ENCODE measurements around the gene SASH3. TPM values are rescaled to one million over a fixed set of nuclear protein-coding genes. Genes with fewer than 3 reads are reported as not detected.
A peak's percentile ranks its signal among the peaks of the same experiment; 100 is the strongest.

SASH3 gene
- total RNA-seq, 1 donor from 2014 or later: not detected

DNA sequence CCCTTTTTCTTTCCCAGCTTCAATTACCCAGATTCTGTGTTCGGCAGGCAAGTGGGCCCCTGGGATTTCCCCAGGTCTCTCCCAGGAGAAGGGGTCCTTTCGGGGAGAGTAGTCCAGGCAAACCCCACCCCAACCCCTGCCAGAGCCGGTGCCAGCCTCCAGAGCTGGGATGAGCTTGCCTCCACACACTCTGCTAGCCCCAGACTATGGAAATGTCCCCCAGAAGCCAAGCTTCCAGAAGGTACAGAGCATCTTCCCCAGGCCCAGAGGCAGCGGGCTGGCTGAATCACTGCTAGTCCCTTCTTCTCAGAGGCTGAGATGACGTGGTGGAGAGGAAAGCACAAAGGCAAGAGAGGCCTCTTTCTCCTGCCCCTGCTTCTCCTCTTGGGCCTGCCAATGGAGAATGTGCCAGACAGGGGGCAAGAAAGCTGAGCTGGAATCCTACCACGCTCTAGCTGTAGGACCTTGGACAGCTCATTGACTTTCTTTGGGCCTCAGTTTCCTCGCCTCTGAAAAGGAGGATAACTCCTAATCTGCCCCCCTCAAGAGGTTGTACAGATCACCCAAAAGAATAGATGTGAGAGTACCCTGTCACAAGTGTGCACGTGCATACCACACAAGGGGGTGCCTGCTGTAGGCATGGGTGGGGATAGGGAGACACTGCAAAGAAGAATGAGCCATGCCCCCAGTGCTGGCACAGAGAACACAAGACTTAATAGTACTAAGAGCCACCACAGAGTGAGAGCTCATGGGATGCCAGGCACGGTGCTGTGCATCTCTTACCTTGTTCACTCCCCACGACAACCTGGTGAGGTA, 2.1 kb downstream of the SASH3 start:
- no peak for DNase-seq (ENCODE audit: low read depth)

DNA sequence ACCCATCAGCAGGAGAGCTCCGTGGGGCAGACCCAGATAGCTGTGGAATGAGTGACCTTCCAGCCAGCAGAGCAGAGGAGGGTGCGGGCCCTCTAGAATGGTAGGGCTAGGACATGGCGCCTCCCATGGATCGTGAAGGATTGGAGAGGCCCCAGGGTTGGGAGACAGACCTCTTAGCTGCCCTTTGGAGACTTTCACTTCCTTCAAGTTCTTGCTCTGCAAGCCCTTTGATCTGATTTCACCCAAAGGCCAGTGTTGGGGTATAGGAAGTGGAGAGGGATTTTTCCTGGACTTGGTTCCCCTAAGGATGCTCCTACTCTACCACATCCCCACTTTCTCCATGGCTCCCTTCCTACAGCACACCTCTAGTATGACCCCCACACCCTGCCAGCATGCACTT, 3.0 kb downstream of the SASH3 start:
- no peak for DNase-seq (ENCODE audit: low read depth)

DNA sequence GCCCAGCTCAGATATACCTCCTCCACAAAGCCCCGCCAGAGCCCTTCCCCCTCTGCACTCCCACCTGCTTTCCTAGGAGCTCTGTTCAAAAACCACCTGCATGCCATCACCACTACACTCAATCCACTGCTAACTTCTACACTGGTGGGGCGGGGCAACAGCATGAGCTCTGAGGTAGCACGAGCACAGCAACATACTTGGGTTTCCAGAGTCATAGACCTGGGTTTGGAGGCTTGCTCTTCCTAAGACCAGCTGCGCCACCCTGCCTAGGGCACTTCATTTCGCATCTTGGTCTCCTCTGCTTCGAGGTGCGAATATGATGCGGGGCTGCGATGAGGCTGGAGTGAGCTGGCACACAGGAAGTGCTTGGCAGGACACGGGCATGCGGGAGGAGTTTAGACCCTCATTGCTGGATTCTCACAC, 3.6 kb downstream of the SASH3 start:
- no peak for DNase-seq (ENCODE audit: low read depth)

DNA sequence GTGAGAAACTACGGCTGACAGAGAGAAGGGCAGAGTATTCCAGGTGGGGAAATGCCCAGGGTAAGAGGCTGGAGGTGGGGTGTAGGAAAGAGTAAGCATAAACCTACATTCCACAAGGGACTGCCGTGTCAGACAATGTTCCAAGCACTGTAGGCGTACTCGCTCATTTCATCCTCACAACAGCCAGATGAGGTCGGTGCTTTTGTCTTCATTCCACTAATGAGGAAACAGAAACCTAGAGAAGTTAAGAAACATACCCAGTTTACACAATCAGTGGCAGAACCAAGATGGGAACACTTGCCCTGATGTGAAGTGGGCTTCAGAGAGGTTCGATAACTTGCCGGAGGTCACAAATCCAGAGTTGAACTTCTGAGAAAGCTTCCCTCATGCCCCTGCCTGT, 4.6 kb downstream of the SASH3 start:
- no peak for DNase-seq (ENCODE audit: low read depth)

DNA sequence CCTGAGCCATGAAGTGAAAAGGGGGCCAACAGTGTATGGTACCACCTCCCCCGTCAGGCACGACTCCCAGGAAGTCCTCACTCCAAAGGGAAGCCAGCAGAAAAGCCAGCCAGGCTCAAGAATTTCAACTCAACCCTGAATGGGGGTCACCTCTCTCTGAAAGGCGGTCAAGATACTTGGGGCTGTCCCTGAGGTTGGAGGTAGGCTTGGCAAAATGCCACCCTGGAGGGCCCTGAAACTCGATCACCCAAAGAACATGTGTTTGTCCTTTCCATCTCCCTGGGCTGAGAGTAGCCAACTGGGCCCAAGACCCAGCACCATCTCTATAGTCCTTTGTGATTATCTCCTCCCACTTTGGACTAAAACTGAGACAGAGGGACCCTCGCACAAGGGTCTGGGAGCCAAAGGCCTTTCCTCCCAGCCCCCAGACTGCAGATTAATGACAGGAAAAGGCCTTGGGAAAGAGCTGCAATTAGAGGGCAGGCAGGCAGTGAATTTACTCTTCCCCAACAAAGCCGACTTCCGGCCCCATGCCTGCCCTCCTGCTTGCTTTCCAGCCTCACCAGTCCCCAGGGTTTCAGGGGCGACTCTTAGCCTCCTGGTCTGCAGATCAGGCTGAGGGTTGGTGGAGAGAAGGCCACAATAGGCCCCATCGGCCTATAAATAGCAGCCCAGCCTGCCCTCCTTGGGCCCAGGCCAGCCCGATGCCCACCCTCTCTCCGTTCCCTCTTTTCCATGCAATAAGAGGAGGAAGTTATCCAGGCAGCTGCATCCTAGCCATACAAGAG, 5.6 kb downstream of the SASH3 start:
- DNase-seq (ENCODE audit: low read depth): no peak

DNA sequence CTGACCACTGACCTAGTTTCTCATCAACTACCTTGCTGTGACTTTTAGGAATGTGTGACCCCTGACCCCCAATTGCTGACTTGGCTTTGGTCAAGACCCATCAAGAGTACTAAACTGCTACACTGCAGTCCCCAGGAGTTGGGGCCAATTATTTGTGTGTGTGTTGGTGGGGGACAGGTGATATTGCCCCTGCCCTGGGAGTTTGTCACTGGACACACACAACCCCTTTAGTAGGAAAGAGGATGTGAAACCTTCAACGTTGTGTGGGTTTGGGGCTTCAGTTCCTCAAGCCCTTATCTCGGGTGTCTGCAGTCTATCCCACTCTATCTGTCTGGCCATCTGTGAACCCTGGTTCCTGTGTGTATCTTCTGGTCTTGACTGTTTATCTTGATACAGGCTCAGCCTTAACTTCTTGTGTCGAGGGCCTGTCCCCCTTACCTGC, 6.5 kb downstream of the SASH3 start:
- DNase-seq (ENCODE audit: low read depth): no peak

DNA sequence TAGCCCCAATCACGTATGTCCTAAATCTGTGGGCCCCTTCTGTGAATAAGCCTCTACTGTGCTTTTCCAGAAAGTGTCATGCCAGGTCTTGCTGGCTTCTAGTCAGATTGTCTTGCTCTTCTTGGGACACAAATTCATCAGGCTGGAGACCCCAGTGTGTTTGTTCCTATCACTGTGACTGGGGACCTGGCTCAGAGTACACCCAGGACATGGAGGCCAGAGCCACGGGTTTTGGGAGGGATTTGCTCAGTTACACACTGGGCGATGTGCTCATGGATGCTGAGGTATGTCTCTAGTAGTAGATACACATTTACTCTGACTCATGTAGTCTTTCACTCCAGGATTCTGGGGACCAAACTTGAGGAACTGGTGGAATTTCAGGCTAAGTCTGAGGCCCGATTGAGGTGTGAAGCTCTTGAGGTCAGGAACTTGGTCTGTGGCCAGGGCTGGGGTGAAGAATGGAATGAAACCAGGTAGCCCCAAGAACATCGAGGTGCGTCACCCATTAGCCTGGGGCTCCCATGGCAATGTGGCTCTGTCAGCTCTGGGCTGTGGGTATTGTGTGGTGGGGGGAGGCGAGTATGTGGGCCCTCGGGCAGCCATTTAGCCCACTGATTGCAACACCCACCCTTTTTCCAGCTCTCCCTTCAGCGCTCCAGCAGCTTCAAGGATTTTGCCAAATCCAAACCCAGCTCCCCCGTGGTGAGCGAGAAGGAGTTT, 7.7 kb downstream of the SASH3 start:
- no peak for DNase-seq (ENCODE audit: low read depth)

DNA sequence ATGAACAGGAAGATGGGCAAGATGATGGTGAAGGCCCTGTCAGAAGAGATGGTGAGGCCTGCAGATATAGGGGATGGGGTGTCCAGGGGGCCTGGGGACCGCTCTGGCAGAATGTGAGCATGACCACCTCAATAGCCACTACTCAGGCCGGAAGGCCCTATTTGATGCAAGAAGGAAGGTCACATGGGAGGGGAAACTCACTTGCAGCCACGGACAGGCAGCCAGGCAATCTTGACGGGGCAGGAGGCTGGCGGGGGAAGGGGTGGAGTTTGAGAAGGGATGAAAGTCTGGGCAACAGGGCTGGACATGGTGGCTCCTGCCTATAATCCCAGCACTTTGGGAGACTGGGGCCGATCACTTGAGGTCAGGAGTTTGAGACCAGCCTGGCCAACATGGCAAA, 8.8 kb downstream of the SASH3 start:
- DNase-seq (ENCODE audit: low read depth): no peak

DNA sequence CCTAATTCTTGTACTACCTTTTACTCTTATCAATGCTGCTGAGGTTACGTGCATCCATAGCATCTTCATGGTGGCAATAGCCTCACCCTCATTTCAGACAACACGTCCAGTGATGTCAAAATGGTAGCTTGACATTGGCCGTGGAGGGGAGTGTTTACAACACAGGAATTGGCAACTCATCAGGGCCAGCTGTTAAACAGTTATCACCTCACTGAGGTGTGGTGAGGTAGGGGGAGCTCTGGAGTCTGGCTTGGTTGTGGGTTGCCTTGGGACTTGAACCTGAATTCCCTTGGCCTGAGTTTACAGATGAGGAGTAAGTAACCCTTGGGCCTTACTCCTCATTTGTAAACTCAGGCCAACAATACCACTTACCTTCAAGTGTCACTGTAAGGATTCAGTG, 10.4 kb downstream of the SASH3 start:
- DNase-seq (ENCODE audit: low read depth): no peak

DNA sequence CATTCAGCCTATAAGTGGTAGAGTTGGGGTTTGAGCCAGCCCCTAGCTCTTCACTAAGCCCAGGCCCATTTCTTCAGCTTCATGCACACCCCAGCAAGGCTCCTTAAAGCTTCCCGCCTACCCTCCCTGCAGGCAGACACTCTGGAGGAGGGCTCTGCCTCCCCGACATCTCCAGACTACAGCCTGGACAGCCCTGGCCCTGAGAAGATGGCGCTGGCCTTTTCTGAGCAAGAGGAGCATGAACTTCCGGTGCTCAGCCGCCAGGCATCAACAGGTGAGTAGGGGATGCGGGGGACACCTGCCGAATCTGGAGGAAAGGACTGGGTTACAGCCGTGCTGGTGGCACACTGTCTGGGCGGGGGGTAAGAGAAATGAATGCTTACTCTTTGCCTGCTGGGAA, 11.1 kb downstream of the SASH3 start:
- no peak for DNase-seq (ENCODE audit: low read depth)

DNA sequence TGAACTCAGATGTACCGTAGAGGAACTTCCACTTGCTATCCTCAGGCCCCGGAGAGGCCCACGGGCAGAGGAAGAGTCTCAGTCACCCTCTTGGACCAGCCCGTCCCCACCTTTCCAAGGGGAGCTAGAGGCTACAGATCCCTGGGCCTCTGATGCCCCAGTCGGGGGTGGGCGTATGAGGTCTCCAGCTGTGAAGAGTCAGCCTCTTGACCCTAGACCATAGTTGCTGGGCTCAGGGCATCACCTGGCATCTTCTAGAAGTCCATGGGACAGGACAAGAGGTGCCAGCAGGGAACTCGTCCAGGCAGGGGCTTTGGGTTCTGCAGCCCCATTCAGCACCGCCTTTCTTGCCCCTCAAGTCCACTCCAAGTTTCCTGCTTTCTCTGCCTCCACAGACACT, 11.6 kb downstream of the SASH3 start:
- no peak for DNase-seq (ENCODE audit: low read depth)

DNA sequence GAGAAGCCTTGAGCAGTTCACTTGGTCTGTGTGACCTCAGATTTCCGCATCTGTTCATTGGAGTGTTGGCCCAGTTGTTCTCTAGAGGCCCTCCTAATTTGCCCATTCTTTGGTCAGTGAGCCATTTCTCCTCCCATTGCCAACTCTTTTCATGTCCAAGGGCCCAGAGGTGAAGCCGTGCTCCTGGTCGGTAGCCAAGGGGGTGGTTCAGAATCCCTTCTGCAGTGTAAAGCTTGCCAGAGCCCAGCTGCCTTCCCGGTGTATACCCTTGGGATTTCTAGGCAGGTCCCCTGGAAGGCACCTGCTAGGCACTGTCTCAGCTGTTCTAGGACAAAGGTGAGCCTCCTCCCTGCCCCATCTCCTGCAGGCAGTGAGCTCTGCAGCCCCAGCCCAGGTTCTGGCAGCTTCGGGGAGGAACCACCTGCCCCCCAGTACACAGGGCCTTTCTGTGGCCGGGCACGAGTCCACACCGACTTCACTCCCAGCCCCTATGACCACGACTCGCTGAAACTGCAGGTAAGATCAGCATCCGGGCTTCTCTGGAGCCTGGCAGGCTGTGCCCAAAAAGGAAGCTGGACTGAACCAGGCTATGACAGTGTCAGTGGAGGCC, 12.3 kb downstream of the SASH3 start:
- DNase-seq (ENCODE audit: low read depth): peak; percentile 24

DNA sequence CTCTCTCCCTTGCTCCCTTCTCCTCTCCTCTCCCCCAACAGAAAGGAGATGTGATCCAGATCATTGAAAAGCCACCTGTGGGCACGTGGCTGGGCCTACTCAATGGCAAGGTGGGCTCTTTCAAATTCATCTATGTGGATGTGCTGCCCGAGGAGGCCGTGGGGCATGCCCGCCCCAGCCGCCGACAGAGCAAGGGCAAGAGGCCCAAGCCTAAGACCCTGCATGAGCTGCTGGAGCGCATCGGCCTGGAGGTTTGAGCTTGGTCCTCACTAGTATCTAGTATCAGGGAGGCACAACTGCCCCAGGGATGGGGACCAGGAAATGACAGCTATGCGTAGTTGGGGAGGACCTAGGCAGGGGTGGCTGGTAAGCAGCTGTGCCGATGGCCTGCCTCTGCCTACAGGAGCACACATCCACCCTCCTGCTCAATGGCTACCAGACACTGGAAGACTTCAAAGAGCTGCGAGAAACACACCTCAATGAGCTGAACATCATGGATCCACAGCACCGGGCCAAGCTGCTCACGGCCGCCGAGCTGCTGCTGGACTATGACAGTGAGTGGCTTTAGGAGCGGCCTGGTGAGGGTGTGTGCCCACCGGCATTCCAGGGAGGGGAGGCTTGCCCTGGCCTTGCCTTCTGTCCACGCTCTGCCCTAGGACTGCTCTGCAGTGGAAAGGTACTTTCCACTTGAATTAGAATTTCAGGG, 13.0 kb downstream of the SASH3 start:
- DNase-seq (ENCODE audit: low read depth): no peak

DNA sequence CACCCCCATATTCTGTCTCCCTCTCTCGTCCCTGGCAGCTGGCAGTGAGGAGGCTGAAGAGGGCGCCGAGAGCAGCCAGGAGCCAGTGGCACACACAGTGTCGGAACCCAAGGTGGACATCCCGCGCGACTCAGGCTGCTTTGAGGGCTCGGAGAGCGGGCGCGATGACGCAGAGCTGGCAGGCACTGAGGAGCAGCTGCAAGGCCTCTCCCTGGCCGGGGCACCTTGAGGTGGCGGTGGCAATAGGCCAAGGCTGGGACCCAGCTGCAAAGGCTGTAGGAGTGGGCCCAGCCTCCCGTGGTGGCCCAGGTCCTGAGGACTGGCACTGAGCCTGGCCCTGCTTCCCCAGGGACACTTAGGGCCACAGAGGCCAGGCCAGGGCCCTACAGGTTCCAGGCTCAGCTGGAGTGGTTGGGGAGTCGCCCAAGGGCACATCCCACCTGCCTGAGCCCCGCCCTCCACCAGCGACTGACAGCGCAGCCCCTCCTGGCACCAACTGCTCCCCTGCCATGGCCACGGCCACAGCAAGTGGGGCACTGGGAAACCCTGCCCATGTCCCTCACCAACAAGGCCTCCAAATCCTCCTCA, 13.9 kb downstream of the SASH3 start:
- DNase-seq (ENCODE audit: low read depth): peak; percentile 50

DNA sequence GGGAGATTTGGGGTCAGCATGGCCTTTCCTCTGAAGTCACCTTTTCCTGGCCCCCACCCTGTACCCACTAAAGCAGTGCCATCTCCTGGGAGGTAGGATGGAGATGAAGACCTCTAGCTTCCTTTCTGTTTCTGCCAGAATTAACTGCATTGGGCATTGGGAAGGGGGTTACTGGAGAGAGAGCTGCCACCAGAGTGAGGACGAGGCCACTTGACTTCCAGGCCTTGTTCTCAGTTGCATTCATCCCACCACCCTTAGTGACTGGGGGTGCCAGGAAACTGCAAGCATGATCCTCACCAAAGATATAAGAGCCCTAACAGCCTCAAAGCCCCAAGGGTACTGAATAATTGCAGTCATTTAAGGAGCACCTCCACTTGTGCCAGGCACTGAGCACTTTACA, 15.8 kb downstream of the SASH3 start:
- DNase-seq (ENCODE audit: low read depth): no peak

DNA sequence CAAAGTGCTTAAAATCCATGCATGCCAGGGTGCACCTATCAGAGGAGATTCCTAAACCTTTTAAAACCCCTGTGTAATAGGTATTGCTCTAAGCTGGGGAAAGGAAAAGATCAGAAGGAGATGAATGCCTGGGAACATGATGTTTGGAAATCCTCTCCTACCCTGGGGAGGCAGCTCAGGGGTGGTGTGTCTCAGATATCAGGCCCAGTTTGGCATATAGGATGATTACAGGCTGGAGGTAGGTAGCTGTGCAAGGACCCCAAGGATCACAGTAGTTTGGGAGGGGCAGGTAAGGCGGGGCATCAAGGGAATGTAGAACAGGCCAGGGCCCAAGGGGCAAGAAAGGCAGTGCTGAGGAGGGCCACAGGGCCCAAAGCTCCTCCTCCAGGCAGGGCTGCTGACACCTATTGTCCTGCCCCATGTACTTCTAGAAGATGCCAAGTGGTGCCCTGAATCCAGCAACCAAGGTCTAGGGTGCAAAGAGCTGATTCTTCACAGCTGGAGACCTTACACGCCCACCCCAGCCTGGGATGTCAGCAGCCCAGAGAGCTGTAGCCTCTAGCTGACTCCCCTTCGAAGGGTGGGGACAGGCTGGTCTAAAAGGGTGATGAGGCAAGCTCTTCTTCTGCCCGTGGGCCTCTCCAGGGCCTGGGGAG, 17.6 kb downstream of the SASH3 start:
- no peak for DNase-seq (ENCODE audit: low read depth)

DNA sequence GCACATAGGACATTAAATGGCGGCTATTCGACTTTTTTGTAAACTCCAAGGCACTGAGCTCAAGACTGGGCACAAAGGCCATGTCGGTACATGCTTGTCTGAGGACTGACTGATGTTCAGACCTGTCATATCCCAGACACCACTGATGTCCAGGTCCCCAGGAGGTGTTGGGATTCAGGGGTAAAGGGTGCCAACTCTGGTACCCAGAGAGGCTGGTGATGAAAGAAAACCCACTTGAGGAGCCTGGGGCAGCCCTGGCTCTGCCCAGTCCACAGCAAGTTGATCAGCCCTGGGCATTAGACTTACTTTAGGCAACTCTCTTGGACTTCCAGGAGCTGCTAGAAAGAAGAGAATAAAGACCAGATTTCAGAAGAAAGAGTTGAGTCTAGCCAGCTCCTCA, 18.7 kb downstream of the SASH3 start:
- DNase-seq (ENCODE audit: low read depth): no peak

DNA sequence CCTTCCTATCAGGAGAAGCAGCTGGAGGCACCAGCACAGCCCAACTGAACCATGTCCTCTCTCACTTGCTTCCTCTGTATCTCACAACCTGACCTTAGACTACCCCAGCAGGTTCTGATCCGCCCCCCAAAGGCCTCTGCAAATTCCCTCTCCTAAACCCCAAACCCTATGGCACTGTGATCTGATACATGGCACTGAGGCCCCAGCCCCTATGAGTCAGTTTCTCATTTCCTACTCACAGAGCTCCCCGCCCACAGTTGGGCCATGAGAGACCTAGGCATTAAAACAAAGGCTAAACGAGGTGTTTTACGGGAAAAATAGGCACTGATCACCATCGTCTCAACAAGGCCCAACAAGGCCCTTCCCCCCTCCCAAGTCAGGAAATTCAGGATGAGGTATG, 19.1 kb downstream of the SASH3 start:
- DNase-seq (ENCODE audit: low read depth): no peak

DNA sequence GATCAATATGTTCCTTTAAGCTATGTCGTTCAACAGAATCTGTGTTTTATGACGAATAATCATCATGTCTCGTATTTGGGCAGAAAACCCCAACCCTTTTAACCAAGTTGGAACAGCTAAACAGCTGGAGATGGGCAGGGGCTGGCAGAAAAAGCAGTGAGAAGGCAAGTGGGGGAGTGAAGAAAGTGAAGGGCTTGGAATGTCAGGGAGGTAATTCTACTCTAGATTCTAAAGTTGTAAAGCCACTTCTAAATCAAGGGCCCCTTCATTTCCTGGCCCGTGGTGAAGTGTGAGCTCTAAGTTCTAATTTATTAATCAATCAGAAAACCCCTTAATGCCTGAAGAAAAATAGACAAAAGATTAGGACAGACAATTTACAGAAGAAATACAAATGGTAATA, 20.4 kb downstream of the SASH3 start:
- no peak for DNase-seq (ENCODE audit: low read depth)

DNA sequence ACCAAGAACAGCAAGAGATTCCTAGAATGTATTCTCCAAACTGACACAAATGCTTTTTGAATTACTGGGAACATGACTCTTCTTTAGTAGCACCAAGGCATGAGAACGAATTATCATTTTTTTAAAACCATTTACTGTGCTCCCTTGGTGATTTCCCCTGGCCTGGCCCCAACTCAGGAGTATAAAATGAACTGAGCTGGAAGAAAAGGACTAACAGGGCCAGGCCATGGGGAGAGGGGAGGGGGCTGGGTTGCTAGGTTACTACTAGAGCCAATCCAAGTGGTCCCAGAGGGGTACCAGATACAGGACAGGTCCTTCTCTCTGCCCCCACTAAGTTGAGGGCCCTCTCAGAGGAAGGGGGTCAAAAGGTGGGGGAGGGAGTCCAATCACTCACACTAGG, 23.1 kb downstream of the SASH3 start:
- no peak for DNase-seq (ENCODE audit: low read depth)

Data from myocyte (in vitro differentiated cells).